C4-2B (cell line): ENCODE data around the gene ABCC10.

ENCODE experiments used
- ZFX ChIP-seq: fragments of 450-650 bp; IDR thresholded peaks from 2 replicates; pipeline ENCODE4 v1.6.1; 2017
- TF ChIP-seq, protein P1 (sequence below): fragments of 450-650 bp; conservative IDR thresholded peaks from 2 replicates; pipeline ENCODE4 v1.5.1; 2017; ENCODE audit warnings: mild to moderate bottlenecking

DNA sequence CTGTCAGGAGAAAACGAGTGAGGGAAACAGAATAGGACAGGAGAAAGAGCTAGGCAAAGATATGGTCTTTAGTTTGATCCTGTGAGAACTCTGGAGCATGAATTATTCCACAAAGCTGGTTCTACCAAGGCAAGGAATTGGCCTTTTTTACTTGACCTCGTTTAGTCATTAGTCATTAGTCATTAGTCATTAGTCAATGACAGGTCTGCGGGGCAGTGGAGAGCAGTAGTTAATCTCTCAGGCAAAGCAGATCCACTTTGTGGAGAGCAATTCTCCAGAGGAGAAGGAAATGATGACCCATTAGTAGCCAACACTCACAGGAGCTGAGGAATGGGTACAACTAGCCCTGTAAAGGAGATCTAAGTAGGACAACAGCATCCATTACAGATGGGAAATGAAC lies 22.0 kb upstream of the ABCC10 start:
- TF ChIP-seq, protein P1, sequence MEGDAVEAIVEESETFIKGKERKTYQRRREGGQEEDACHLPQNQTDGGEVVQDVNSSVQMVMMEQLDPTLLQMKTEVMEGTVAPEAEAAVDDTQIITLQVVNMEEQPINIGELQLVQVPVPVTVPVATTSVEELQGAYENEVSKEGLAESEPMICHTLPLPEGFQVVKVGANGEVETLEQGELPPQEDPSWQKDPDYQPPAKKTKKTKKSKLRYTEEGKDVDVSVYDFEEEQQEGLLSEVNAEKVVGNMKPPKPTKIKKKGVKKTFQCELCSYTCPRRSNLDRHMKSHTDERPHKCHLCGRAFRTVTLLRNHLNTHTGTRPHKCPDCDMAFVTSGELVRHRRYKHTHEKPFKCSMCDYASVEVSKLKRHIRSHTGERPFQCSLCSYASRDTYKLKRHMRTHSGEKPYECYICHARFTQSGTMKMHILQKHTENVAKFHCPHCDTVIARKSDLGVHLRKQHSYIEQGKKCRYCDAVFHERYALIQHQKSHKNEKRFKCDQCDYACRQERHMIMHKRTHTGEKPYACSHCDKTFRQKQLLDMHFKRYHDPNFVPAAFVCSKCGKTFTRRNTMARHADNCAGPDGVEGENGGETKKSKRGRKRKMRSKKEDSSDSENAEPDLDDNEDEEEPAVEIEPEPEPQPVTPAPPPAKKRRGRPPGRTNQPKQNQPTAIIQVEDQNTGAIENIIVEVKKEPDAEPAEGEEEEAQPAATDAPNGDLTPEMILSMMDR = no peak
- TF ChIP-seq ZFX = no peak
